ENCODE results near the gene ATP8B1.

- TF ChIP-seq CTCF (conservative IDR thresholded peaks at IDR 0.05 in 1 of 2, IDR thresholded peaks at IDR 0.05 in 1 of 2; ENCODE audit: extremely low read depth in 1 of 2, insufficient read depth in 1 of 2, low read depth in 1 of 2, low read length in 2 of 2) (no peak), EZH2 (IDR thresholded peaks at IDR 0.05; ENCODE audit: borderline replicate concordance, low read length) (no peak)
These were observed 31.5 kb upstream of the ATP8B1 start for GRCh38 chr18:57834616-57835015.
